HepG2 (cell line): ENCODE measurements around the gene MPST. TPM values are rescaled to one million over a fixed set of nuclear protein-coding genes. Genes with fewer than 3 reads are reported as not detected.
A peak's percentile ranks its signal among the peaks of the same experiment; 100 is the strongest.

Experiments
- ARHGAP35 ChIP-seq: sonication (generic); formaldehyde crosslinking; IDR thresholded peaks from 2 replicates; pipeline ENCODE4 v1.9.0; 2022; ENCODE audit warnings: mild to moderate bottlenecking, inconsistent platforms, moderate library complexity, missing genetic modification reagents, borderline replicate concordance
- CHCHD3 ChIP-seq: sonication (generic); formaldehyde crosslinking; IDR thresholded peaks from 2 replicates; pipeline ENCODE4 v1.8.0; 2022; ENCODE audit warnings: mild to moderate bottlenecking, missing genetic modification reagents, moderate library complexity
- ELF1 ChIP-seq: sonication (generic); formaldehyde crosslinking; IDR thresholded peaks from 2 replicates; pipeline ENCODE4 v1.4.0; 2020; ENCODE audit warnings: missing genetic modification reagents
- IKZF1 ChIP-seq: fragments of 450-650 bp; IDR thresholded peaks from 2 replicates; pipeline ENCODE4 v1.7.1; 2016
- PHF8 ChIP-seq: sonication (generic); formaldehyde crosslinking; IDR thresholded peaks from 2 replicates; pipeline ENCODE4 v1.5.0; 2020; ENCODE audit warnings: missing genetic modification reagents
- POLR2G ChIP-seq: fragments of 200-400 bp; formaldehyde crosslinking; IDR thresholded peaks from 2 replicates; pipeline ENCODE4 v1.6.1; 2018; ENCODE audit warnings: mild to moderate bottlenecking, low read depth, low read length, moderate library complexity
- RORA ChIP-seq: sonication (generic); formaldehyde crosslinking; IDR thresholded peaks from 2 replicates; pipeline ENCODE4 v1.5.0; 2020; ENCODE audit warnings: mild to moderate bottlenecking, missing genetic modification reagents, moderate library complexity
- SP5 ChIP-seq: IDR thresholded peaks from 2 replicates; pipeline ENCODE4 v1.6.1; 2016; ENCODE audit warnings: low read depth, borderline replicate concordance
- TBX2 ChIP-seq: sonication (generic); formaldehyde crosslinking; IDR thresholded peaks from 2 replicates; pipeline ENCODE4 v1.5.0; 2020; ENCODE audit warnings: missing genetic modification reagents, mild to moderate bottlenecking, borderline replicate concordance
- ZNF230 ChIP-seq: sonication (generic); formaldehyde crosslinking; IDR thresholded peaks from 2 replicates; pipeline ENCODE4 v1.4.0; 2020; ENCODE audit warnings: mild to moderate bottlenecking, missing genetic modification reagents
- ZNF337 ChIP-seq: sonication (generic); formaldehyde crosslinking; IDR thresholded peaks from 2 replicates; pipeline ENCODE4 v1.5.1; 2020; ENCODE audit warnings: missing genetic modification reagents, low read depth, mild to moderate bottlenecking, borderline replicate concordance
- ZNF430 ChIP-seq: sonication (generic); formaldehyde crosslinking; IDR thresholded peaks from 2 replicates; pipeline ENCODE4 v1.9.0; 2021; ENCODE audit warnings: mild to moderate bottlenecking, missing genetic modification reagents
- ZNF563 ChIP-seq: sonication (generic); formaldehyde crosslinking; IDR thresholded peaks from 2 replicates; pipeline ENCODE4 v1.8.0; 2022; ENCODE audit warnings: mild to moderate bottlenecking, moderate library complexity, missing genetic modification reagents
- ZNF749 ChIP-seq: sonication (generic); formaldehyde crosslinking; IDR thresholded peaks from 2 replicates; pipeline ENCODE4 v1.8.0; 2022; ENCODE audit warnings: mild to moderate bottlenecking, missing genetic modification reagents, moderate library complexity, borderline replicate concordance
- ZNF766 ChIP-seq: sonication (generic); formaldehyde crosslinking; IDR thresholded peaks from 2 replicates; pipeline ENCODE4 v1.5.0; 2020; ENCODE audit warnings: missing genetic modification reagents, borderline replicate concordance
- ZSCAN22 ChIP-seq: sonication (generic); formaldehyde crosslinking; IDR thresholded peaks from 2 replicates; pipeline ENCODE4 v1.4.0; 2020; ENCODE audit warnings: mild to moderate bottlenecking, missing genetic modification reagents
- polyA plus RNA-seq, 8 experiments: library from polyadenylated mRNA; depleted of rRNA in 3 of 8; stranded (reverse) in 7 of 8; unstranded in 1 of 8; fragments of >200 nt; fragmentation: Illumina TruSeq in 4 of 8; extraction: Trizol in 4 of 8; gene quantifications; 2 replicates each; pipeline versions ENCODE4 v1.2.1 to v1.2.3, GENCODE V29; 2011 to 2016; ENCODE audit warnings: low read depth in 4 of 8, missing spikeins in 1 of 8, mixed read lengths in 1 of 8; ENCODE audit not compliant: insufficient read depth in 1 of 8
- total RNA-seq, 5 experiments: library from RNA; depleted of rRNA; stranded (reverse); fragments of >200 nt; fragmentation: Illumina TruSeq; extraction: Trizol; gene quantifications; 2 replicates each; pipeline ENCODE4 v1.2.3, GENCODE V29; 2016; ENCODE audit warnings: low read depth in 1 of 5
- TF ChIP-seq, protein P1 (sequence below): sonication (generic); formaldehyde crosslinking; conservative IDR thresholded peaks from 2 replicates; pipeline ENCODE4 v1.8.0; 2022; ENCODE audit warnings: mild to moderate bottlenecking, moderate library complexity, missing genetic modification reagents
- TF ChIP-seq, protein P2 (sequence below): sonication (generic); formaldehyde crosslinking; IDR thresholded peaks from 2 replicates; pipeline ENCODE4 v1.5.1; 2020; ENCODE audit warnings: mild to moderate bottlenecking, missing genetic modification reagents, moderate library complexity
- TF ChIP-seq, protein P3 (sequence below): sonication (generic); formaldehyde crosslinking; IDR thresholded peaks from 2 replicates; pipeline ENCODE4 v1.4.0; 2020; ENCODE audit warnings: mild to moderate bottlenecking, low read depth, missing genetic modification reagents
- TF ChIP-seq, protein P4 (sequence below): sonication (generic); formaldehyde crosslinking; IDR thresholded peaks from 2 replicates; pipeline ENCODE4 v1.4.0; 2020; ENCODE audit warnings: mild to moderate bottlenecking, missing genetic modification reagents

Gene MPST
- total and polyA plus RNA-seq, 2 of the 13 experiments (the other 11 are each of a cell fraction or from before 2014, with no cell fraction given), result 133 to 141 TPM

DNA sequence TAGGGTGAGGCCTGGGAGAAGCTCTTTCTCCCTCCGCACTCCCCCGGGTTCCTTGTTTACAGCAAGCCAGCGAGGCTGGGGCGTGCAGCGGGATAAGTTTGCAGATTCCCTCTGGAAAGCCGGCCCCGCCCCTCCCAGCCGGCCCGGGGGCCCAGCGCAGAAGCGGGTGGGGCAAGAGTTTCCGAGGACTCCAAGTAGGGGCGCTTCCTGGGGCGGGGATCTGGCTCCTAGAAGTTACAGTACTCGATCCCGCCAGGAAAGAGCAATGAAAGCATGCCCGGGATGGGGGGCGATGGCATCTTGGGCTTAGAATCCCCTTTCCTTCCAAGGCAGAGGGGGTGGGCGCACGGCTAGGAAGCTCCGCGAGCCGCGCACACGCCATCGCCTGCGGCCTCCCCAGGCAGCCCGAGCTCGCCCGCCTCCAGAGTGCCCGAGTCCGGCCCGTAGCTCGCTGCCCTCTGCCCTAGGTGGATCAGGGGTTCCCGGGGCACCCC is 680 bp upstream of the MPST start (continued):
- TF ChIP-seq PHF8 (0 out of 2 replicates have a peak, but pooled peaks have one; percentile 6), POLR2G (peak; percentile 0; the same call in 1 of the 2 replicates), ZNF337 (CRISPR knock-in tag) (0 out of 2 replicates have a peak, but pooled peaks have one; percentile 48), ZNF563 (CRISPR knock-in tag) (peak; percentile 46; the same call in 1 of the 2 replicates), ZNF230 (CRISPR knock-in tag) (0 out of 2 replicates have a peak, but pooled peaks have one; percentile 17), ZNF430 (CRISPR knock-in tag) (no peak), ZNF766 (CRISPR knock-in tag) (no peak), SP5 (peak; percentile 44; the same call in 1 of the 2 replicates), ARHGAP35 (CRISPR knock-in tag) (no peak), TBX2 (no peak), ELF1 (CRISPR knock-in tag) (0 out of 2 replicates have a peak, but pooled peaks have one; percentile 14), IKZF1 (no peak), CHCHD3 (CRISPR knock-in tag) (no peak), ZSCAN22 (CRISPR knock-in tag) (no peak), RORA (0 out of 2 replicates have a peak, but pooled peaks have one; percentile 30), ZNF749 (CRISPR knock-in tag) (peak; percentile 49; the same call in 1 of the 2 replicates)
- TF ChIP-seq, protein P1, sequence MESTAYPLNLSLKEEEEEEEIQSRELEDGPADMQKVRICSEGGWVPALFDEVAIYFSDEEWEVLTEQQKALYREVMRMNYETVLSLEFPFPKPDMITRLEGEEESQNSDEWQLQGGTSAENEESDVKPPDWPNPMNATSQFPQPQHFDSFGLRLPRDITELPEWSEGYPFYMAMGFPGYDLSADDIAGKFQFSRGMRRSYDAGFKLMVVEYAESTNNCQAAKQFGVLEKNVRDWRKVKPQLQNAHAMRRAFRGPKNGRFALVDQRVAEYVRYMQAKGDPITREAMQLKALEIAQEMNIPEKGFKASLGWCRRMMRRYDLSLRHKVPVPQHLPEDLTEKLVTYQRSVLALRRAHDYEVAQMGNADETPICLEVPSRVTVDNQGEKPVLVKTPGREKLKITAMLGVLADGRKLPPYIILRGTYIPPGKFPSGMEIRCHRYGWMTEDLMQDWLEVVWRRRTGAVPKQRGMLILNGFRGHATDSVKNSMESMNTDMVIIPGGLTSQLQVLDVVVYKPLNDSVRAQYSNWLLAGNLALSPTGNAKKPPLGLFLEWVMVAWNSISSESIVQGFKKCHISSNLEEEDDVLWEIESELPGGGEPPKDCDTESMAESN (CRISPR knock-in tag), result peak; percentile 78; the same call in 1 of the 2 replicates
- TF ChIP-seq, protein P2, sequence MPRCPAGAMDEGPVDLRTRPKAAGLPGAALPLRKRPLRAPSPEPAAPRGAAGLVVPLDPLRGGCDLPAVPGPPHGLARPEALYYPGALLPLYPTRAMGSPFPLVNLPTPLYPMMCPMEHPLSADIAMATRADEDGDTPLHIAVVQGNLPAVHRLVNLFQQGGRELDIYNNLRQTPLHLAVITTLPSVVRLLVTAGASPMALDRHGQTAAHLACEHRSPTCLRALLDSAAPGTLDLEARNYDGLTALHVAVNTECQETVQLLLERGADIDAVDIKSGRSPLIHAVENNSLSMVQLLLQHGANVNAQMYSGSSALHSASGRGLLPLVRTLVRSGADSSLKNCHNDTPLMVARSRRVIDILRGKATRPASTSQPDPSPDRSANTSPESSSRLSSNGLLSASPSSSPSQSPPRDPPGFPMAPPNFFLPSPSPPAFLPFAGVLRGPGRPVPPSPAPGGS (CRISPR knock-in tag), result 0 out of 2 replicates have a peak, but pooled peaks have one; percentile 25
- TF ChIP-seq, protein P3, sequence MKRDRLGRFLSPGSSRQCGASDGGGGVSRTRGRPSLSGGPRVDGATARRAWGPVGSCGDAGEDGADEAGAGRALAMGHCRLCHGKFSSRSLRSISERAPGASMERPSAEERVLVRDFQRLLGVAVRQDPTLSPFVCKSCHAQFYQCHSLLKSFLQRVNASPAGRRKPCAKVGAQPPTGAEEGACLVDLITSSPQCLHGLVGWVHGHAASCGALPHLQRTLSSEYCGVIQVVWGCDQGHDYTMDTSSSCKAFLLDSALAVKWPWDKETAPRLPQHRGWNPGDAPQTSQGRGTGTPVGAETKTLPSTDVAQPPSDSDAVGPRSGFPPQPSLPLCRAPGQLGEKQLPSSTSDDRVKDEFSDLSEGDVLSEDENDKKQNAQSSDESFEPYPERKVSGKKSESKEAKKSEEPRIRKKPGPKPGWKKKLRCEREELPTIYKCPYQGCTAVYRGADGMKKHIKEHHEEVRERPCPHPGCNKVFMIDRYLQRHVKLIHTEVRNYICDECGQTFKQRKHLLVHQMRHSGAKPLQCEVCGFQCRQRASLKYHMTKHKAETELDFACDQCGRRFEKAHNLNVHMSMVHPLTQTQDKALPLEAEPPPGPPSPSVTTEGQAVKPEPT, result no peak
- TF ChIP-seq, protein P4, sequence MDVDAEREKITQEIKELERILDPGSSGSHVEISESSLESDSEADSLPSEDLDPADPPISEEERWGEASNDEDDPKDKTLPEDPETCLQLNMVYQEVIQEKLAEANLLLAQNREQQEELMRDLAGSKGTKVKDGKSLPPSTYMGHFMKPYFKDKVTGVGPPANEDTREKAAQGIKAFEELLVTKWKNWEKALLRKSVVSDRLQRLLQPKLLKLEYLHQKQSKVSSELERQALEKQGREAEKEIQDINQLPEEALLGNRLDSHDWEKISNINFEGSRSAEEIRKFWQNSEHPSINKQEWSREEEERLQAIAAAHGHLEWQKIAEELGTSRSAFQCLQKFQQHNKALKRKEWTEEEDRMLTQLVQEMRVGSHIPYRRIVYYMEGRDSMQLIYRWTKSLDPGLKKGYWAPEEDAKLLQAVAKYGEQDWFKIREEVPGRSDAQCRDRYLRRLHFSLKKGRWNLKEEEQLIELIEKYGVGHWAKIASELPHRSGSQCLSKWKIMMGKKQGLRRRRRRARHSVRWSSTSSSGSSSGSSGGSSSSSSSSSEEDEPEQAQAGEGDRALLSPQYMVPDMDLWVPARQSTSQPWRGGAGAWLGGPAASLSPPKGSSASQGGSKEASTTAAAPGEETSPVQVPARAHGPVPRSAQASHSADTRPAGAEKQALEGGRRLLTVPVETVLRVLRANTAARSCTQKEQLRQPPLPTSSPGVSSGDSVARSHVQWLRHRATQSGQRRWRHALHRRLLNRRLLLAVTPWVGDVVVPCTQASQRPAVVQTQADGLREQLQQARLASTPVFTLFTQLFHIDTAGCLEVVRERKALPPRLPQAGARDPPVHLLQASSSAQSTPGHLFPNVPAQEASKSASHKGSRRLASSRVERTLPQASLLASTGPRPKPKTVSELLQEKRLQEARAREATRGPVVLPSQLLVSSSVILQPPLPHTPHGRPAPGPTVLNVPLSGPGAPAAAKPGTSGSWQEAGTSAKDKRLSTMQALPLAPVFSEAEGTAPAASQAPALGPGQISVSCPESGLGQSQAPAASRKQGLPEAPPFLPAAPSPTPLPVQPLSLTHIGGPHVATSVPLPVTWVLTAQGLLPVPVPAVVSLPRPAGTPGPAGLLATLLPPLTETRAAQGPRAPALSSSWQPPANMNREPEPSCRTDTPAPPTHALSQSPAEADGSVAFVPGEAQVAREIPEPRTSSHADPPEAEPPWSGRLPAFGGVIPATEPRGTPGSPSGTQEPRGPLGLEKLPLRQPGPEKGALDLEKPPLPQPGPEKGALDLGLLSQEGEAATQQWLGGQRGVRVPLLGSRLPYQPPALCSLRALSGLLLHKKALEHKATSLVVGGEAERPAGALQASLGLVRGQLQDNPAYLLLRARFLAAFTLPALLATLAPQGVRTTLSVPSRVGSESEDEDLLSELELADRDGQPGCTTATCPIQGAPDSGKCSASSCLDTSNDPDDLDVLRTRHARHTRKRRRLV, result 0 out of 2 replicates have a peak, but pooled peaks have one; percentile 26
